Measurements from ENCODE around the gene ATAD3C. TPM values are rescaled to one million over a fixed set of nuclear protein-coding genes. Genes with fewer than 3 reads are reported as not detected.
"Not testable (repeated sequence)": the region's sequence is repeated elsewhere in the genome, so short reads cannot be mapped to it uniquely, and the experiment has no call there.

The ATAD3C gene
- total RNA-seq, 6 experiments from 2014 or later, result 0.09 TPM; not detected in 5

DNA sequence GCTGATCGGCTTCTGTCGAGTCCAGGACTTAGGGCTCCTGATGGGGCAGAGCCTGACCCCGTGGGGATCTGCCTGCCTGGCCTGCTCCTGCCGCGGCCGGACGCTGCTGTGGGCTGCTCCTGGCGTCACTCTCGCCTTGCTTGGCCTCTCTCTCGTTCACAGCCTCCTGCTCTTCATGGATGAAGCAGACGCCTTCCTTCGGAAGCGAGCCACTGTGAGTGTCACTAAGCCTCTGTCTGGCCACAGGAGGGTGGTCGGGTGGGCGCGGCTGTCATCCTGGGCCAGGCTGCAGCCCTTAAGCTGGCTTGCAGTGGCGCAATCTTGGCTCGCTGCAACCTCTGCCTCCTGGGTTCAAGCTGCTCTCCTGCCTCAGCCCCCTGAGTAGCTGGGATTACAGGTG lies 38.2 kb downstream of the ATAD3C start:
- Mint-ChIP-seq H3K36me3 (ENCODE audit: low read depth) (peaks cover 29% of the 10 kb centered on the region), H3K27ac (no peak overlapping the region), H3K4me3 (no peak overlapping the region), H3K9me3 (no peaks in the 10 kb centered on the region), H3K27me3 (ENCODE audit: insufficient read depth) (peaks cover 2% of the 10 kb centered on the region), H3K4me1 (ENCODE audit: low read depth) (no peaks in the 10 kb centered on the region)
- no peak for DNase-seq
- TF ChIP-seq CTCF (IDR thresholded peaks at IDR 0.05), result no peak

DNA sequence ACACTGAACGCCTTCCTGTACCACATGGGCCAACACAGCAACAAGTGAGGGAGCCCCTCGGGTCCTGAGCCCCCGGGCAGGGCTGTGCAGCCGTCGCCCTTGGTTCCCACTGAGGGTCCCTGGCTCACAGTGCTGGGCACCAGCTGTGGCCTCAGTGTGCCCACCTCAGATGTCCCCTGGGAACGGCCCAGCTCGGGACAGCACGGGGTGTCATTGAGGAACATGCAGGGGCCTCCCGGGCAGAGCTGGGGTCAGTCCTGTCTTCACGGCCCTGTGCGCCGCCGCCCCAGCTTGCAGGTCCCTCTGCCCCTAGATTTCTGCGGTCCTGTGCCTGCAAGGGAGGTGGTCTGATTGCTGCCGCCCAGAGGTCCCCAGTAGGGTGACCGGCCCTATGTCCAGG lies 39.7 kb downstream of the ATAD3C start:
- H3K9me3 Mint-ChIP-seq, result peaks cover 11% of the 10 kb centered on the region
- TF ChIP-seq CTCF (IDR thresholded peaks at IDR 0.05), result no peak
- no peak overlapping the region for H3K27ac Mint-ChIP-seq
- peaks cover 2% of the 10 kb centered on the region for H3K27me3 Mint-ChIP-seq (ENCODE audit: insufficient read depth)
- H3K36me3 Mint-ChIP-seq (ENCODE audit: low read depth), result peaks cover 42% of the 10 kb centered on the region
- no peak for DNase-seq
- H3K4me3 Mint-ChIP-seq, result no peak overlapping the region
- no peaks in the 10 kb centered on the region for H3K4me1 Mint-ChIP-seq (ENCODE audit: low read depth)

- H3K4me3 Mint-ChIP-seq, result no peak overlapping the region
- H3K36me3 Mint-ChIP-seq (ENCODE audit: low read depth), result peaks cover 42% of the 10 kb centered on the region
- DNase-seq, result no peak
- peaks cover 11% of the 10 kb centered on the region for H3K9me3 Mint-ChIP-seq
- H3K27me3 Mint-ChIP-seq (ENCODE audit: insufficient read depth), result peaks cover 2% of the 10 kb centered on the region
- no peaks in the 10 kb centered on the region for H3K4me1 Mint-ChIP-seq (ENCODE audit: low read depth)
- TF ChIP-seq CTCF (IDR thresholded peaks at IDR 0.05), result no peak
- no peak overlapping the region for H3K27ac Mint-ChIP-seq
Observed at GRCh38 chr1:1489861-1490260, 40.4 kb downstream of the ATAD3C start.

DNA sequence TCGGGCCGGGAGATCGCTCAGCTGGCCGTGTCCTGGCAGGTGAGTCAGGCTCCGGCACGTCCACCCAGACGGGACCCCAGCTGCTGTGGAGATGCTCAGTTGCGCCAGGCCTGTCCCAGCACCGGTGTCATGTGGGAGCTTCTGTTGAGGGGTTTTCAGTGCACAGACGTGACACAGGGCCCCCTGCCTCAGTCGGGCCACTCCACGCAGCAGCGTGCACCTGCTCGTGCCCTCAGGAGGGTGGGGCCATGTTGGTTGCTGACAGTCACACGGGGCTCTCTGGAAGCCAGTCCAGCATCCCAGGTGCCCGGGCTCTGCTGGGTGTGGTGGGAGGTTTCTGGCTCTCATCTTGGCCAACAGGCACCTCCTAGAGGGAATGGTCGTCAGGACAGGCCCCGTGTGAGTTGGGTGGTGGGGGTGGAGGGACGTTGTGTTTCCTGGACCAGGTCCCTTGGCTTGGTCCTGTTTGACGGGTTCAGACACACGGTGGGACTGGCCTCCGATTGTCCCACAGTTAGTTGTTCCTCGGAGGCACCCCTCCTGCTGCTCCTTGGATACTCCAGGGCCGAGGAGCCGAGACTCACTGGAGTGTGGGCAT lies 41.2 kb downstream of the ATAD3C start:
- H3K27me3 Mint-ChIP-seq (ENCODE audit: insufficient read depth), result peaks cover under 1% of the 10 kb centered on the region
- H3K36me3 Mint-ChIP-seq (ENCODE audit: low read depth), result peaks cover 42% of the 10 kb centered on the region
- no peak overlapping the region for H3K27ac Mint-ChIP-seq
- no peaks in the 10 kb centered on the region for H3K4me1 Mint-ChIP-seq (ENCODE audit: low read depth)
- no peak overlapping the region for H3K4me3 Mint-ChIP-seq
- no peak for DNase-seq
- no peak for TF ChIP-seq CTCF (IDR thresholded peaks at IDR 0.05)
- H3K9me3 Mint-ChIP-seq, result peaks cover 11% of the 10 kb centered on the region

DNA sequence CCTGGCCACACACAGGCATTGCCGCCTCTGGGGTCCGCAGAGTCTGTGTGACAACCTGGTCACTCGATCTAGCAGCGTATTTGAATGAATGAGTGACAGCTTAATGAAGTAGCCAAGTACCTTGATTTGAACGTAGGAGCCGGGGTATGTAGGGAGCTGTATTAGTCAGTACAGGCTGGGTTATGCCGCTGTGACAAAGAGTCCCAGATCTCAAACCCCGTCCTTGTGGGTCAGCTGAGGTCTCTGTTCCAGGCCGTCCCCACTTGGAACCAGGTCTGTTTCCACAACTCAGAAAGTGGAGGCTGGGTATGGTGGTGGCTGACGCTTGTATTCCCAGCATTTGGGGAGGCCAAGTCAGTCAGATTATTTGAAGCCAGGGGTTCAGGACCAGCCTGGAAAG lies 42.1 kb downstream of the ATAD3C start:
- Mint-ChIP-seq H3K4me3 (no peak overlapping the region), H3K27me3 (ENCODE audit: insufficient read depth) (no peaks in the 10 kb centered on the region; the same call in none of the 2 replicates), H3K4me1 (ENCODE audit: low read depth) (no peaks in the 10 kb centered on the region), H3K27ac (no peak overlapping the region), H3K36me3 (ENCODE audit: low read depth) (peaks cover 42% of the 10 kb centered on the region), H3K9me3 (peaks cover 11% of the 10 kb centered on the region)
- no peak for DNase-seq
- no peak for TF ChIP-seq CTCF (IDR thresholded peaks at IDR 0.05)

GRCh38 chr1:1494311-1494710 lies 44.8 kb downstream of the ATAD3C start:
- DNase-seq, result not testable (repeated sequence)

DNA sequence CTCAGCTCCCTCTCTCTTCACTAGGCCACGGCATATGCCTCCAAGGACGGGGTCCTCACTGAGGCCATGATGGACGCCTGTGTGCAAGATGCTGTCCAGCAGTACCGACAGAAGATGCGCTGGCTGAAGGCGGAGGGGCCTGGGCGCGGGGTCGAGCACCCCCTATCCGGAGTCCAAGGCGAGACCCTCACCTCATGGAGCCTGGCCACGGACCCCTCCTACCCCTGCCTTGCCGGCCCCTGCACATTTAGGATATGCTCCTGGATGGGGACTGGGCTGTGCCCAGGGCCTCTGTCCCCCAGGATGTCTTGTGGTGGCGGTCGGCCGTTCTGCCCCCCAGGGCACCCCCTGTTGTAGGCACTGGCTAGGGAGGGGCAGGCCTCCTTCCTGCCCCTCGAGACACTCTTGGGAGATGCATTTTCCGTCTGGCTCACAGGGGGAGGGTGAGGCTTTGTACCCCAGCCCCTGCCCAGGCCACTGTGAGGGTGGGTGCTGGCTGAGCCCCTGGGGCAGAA lies 46.0 kb downstream of the ATAD3C start:
- peaks cover 11% of the 10 kb centered on the region for H3K9me3 Mint-ChIP-seq
- H3K27ac Mint-ChIP-seq; H3K4me1 Mint-ChIP-seq (ENCODE audit: low read depth); H3K27me3 Mint-ChIP-seq (ENCODE audit: insufficient read depth); DNase-seq; H3K4me3 Mint-ChIP-seq: not testable (repeated sequence)
- H3K36me3 Mint-ChIP-seq (ENCODE audit: low read depth), result peaks cover 31% of the 10 kb centered on the region

More at GRCh38 chr1:1494311-1494710, 44.8 kb downstream of the ATAD3C start:
- H3K27me3 Mint-ChIP-seq (ENCODE audit: insufficient read depth); H3K4me1 Mint-ChIP-seq (ENCODE audit: low read depth); H3K27ac Mint-ChIP-seq; H3K4me3 Mint-ChIP-seq: not testable (repeated sequence)
- H3K36me3 Mint-ChIP-seq (ENCODE audit: low read depth), result peaks cover 42% of the 10 kb centered on the region
- peaks cover 11% of the 10 kb centered on the region for H3K9me3 Mint-ChIP-seq
